SJCRH30 (cell line): Measurements from ENCODE around the gene PPDPF. TPM values are rescaled to one million over a fixed set of nuclear protein-coding genes. Genes with fewer than 3 reads are reported as not detected.
"Not testable (repeated sequence)": the region's sequence is repeated elsewhere in the genome, so short reads cannot be mapped to it uniquely, and the experiment has no call there.

Experiments
- DNase-seq, 2 experiments: peaks; one replicate each; pipeline ENCODE4 v3.0.0-alpha.2; 2015 to 2020
- H3K27ac ChIP-seq: fragments of 250-450 bp; sonication (Bioruptor Pico); 2 replicates; pipeline ENCODE4 v1.5.1; 2020; ENCODE audit warnings: mild to moderate bottlenecking, moderate library complexity
- H3K27me3 ChIP-seq: fragments of 250-450 bp; sonication (Bioruptor Pico); 2 replicates; pipeline ENCODE4 v1.5.1; 2020; ENCODE audit warnings: mild to moderate bottlenecking, moderate library complexity
- H3K36me3 ChIP-seq: fragments of 250-450 bp; sonication (Bioruptor Pico); 2 replicates; pipeline ENCODE4 v1.5.1; 2020; ENCODE audit warnings: mild to moderate bottlenecking, moderate library complexity
- H3K4me1 ChIP-seq: fragments of 250-450 bp; sonication (Bioruptor Pico); 2 replicates; pipeline ENCODE4 v1.5.1; 2020; ENCODE audit warnings: mild to moderate bottlenecking, moderate library complexity
- H3K4me3 ChIP-seq: fragments of 250-450 bp; sonication (Bioruptor Pico); 2 replicates; pipeline ENCODE4 v1.5.1; 2020; ENCODE audit warnings: mild to moderate bottlenecking, moderate library complexity
- H3K9me3 ChIP-seq: fragments of 250-450 bp; sonication (Bioruptor Pico); replicated peaks from 2 replicates; pipeline ENCODE4 v1.5.1; 2020; ENCODE audit warnings: mild to moderate bottlenecking, moderate library complexity
- total RNA-seq: library from RNA; depleted of rRNA; stranded (reverse); fragments of >200 nt; shearing (Covaris generic); gene quantifications from 2 replicates; pipeline ENCODE4 v1.2.3, GENCODE V29; 2014; rRNA removed

The PPDPF gene
- total RNA-seq, 1 experiment from 2014 or later, result 171 TPM

DNA sequence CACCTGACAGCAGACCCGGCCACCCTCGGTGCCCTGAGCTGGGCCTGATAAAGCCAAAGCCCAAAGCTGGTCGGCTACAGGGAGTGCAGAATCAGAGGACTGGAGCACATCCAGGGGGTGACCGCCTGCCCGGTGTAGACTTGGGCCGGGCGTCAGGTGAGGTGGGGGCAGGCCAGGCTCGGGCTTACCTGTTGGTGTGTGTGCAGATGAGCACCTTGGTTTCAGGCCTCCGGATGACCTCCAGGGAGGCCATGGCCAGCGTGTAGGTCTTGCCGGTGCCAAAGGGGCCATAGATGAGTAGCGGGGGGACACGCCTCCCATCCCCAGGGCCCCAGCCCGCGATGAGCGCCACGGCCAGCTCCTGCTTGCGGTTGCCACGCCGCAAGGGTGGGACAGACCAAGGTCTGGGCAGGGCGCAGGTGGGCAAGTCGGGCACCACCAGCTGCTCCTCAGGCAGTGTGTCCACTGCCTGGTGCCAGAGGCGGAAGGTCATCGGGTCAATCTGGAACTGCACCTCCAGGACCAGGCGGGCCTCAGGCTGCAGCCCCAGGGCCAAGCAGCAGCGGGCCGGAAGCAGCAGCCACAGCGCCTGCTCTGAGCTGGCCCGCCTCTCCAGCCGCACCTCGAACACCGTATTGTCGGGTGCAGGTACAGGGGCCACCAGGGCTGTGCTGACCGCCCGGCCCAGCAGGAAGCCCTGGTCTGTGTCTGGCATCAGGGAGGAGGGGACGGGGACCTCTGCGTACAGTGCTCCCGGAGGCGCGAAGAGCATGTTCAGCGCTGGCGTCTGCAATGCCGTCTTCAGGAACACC is 47.8 kb downstream of the PPDPF start:
- peaks cover 6% of the 10 kb centered on the region; the same call in 1 of the 2 replicates for H3K27me3 ChIP-seq
- no peak overlapping the region for H3K4me3 ChIP-seq
- DNase-seq, result no peak
- H3K4me1 ChIP-seq, result no peaks in the 10 kb centered on the region; the same call in 1 of the 2 replicates
- H3K27ac ChIP-seq, result no peak overlapping the region
- H3K36me3 ChIP-seq, result no peaks in the 10 kb centered on the region
- no peaks in the 10 kb centered on the region for H3K9me3 ChIP-seq

DNA sequence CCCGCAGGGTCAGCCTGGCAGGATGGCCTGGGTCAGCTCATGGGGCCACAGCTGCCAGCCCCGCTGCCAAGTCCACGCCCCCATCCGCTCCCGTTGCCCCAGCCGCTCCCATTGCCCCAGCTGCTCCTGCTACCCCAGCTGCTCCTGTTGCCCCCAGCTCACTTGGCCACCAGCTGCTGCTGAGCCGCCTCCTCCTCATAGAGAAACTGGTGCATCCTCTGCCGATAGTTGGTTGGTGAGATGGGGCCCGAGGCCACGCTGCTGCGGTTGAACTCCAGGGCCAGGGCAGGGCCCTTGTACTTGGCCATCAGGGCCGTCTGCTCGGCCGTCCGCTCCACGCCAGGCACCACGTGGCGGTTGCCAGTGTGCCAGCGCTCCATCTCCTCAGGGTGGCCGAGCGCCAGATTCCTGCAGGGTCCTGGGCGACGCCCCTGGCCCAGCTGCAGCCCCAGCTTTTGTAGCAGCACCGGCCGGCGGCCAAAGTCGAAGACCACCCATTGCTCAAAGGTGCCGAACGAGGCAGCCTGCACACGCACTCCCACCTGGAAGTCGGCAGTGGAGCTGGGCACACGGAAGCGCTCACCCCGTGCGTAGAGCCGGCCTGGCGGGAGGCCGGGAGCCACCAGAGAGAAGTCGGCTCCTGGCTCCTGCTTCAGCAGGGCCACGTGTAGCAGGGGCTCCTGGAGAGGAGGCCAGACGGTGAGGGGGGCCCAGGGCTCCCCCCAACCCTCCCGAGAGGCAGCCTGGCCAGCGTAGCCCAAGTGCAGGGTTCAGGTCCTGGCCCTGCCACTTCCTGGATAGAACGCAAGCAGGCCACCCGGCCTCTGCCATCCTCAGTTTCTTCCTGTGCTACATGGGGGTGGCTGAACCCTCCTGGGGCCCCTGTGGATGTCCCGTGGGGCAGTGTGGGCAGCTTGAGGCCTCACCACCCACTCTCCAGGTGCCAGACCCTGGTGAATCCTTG is 48.7 kb downstream of the PPDPF start:
- peak; percentile 71 to 77 for DNase-seq
- H3K27ac ChIP-seq, result no peak overlapping the region

DNA sequence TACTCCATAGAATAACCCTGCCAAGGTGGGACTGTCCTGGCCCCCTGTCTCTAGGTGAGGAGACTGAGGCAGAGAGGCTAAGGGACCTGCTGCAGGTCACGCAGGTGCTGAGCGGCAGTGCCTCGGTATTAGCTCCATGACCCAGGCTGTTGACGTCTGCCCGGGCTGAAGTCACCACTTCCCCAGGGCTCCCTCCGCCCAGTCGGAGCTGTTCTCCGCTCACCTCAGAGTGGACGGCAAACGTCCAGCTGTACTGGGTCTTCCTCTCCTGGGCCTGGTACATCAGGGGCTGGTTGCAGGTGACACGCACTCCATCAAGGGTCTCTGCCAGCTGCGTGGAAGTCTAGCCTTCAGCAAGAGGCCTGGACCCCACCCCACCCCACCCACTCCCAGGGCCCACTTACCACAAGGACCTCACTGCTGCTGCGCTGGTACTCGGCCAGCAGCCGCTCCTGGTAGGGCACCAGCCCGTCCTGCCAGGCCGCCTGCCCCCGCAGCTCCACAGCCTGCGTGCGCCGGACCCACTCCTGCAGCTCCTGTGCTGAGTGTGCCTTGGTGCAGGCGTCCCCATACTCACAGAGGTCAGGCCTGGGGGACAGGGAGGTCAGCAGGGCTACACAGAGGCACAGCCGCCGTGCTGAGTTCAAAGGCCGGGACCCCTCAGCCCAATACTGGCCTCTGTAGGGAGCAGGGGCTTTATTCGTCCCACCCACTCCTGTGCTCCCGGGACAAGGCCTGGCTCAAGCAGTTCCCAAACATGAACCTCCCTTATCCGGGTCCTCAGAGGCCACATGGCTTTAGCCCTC is 49.9 kb downstream of the PPDPF start:
- H3K9me3 ChIP-seq, result no peaks in the 10 kb centered on the region
- DNase-seq, result no peak
- no peaks in the 10 kb centered on the region for H3K36me3 ChIP-seq
- peaks cover 15% of the 10 kb centered on the region; the same call in 1 of the 2 replicates for H3K27me3 ChIP-seq
- H3K27ac ChIP-seq, result no peak overlapping the region
- peaks cover 5% of the 10 kb centered on the region; the same call in 1 of the 2 replicates for H3K4me1 ChIP-seq
- no peak overlapping the region for H3K4me3 ChIP-seq

More for the DNA sequence above, 48.7 kb downstream of the PPDPF start:
- Histone ChIP-seq H3K9me3 (no peaks in the 10 kb centered on the region), H3K4me3 (no peak overlapping the region), H3K4me1 (peaks cover under 1% of the 10 kb centered on the region; the same call in 1 of the 2 replicates), H3K36me3 (no peaks in the 10 kb centered on the region), H3K27me3 (peaks cover 8% of the 10 kb centered on the region; the same call in 1 of the 2 replicates)

DNA sequence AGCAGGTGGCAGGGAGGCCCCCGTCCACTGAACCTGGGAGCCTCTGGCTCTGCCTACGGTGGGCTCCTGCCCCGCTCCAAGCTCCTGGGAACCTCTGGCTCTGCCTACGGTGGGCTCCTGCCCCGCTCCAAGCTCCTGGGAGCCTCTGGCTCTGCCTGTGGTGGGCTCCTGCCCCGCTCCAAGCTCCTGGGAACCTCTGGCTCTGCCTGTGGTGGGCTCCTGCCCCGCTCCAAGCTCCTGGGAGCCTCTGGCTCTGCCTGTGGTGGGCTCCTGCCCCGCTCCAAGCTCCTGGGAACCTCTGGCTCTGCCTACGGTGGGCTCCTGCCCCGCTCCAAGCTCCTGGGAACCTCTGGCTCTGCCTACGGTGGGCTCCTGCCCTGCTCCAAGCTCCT is 50.5 kb downstream of the PPDPF start:
- DNase-seq, H3K4me1 ChIP-seq, H3K9me3 ChIP-seq, H3K27ac ChIP-seq, H3K4me3 ChIP-seq, H3K36me3 ChIP-seq: not testable (repeated sequence)
- peaks cover 20% of the 10 kb centered on the region for H3K27me3 ChIP-seq

Other genes starting within 250 kb of the PPDPF start
- gene ARFGAP1, start 248.0 kb upstream of the PPDPF start, total RNA-seq, result 72.5 and 96.8 TPM in 2 replicates
- gene COL20A1, start 227.6 kb upstream of the PPDPF start, total RNA-seq, result 0.18 TPM in 1 of 2 replicates, not detected in the other
- gene CHRNA4, start 159.4 kb upstream of the PPDPF start, total RNA-seq, result 0.06 TPM in 1 of 2 replicates, not detected in the other
- gene KCNQ2, start 48.1 kb upstream of the PPDPF start, total RNA-seq, result not detected in 2 replicates
- gene EEF1A2, start 21.7 kb upstream of the PPDPF start, total RNA-seq, result 0.76 and 1.4 TPM in 2 replicates
- gene PTK6, start 16.6 kb downstream of the PPDPF start, total RNA-seq, result 1.4 TPM in 2 replicates
- gene SRMS, start 27.0 kb downstream of the PPDPF start, total RNA-seq, result not detected in 2 replicates
- 0.02 and 0.20 TPM in 2 replicates for gene FNDC11, start 33.4 kb downstream of the PPDPF start, total RNA-seq
- 4.6 and 5.7 TPM in 2 replicates for gene HELZ2, start 53.5 kb downstream of the PPDPF start, total RNA-seq
- 19.5 and 20.2 TPM in 2 replicates for gene GMEB2, start 106.3 kb downstream of the PPDPF start, total RNA-seq
- 36.6 and 38.0 TPM in 2 replicates for gene STMN3, start 132.7 kb downstream of the PPDPF start, total RNA-seq
- 16.7 and 25.6 TPM in 2 replicates for gene RTEL1, start 137.5 kb downstream of the PPDPF start, total RNA-seq
- 1.3 and 1.7 TPM in 2 replicates for gene TNFRSF6B, start 175.9 kb downstream of the PPDPF start, total RNA-seq
- gene ARFRP1, start 187.2 kb downstream of the PPDPF start, total RNA-seq, result 39.3 and 44.5 TPM in 2 replicates
- 24.9 and 26.2 TPM in 2 replicates for gene ZGPAT, start 187.3 kb downstream of the PPDPF start, total RNA-seq
- 4.5 and 10.0 TPM in 2 replicates for gene LIME1, start 215.9 kb downstream of the PPDPF start, total RNA-seq
- 52.8 and 64.7 TPM in 2 replicates for gene SLC2A4RG, start 219.0 kb downstream of the PPDPF start, total RNA-seq